ENCODE measurements around the gene CA6.
"Not testable (repeated sequence)": the region's sequence is repeated elsewhere in the genome, so short reads cannot be mapped to it uniquely, and the experiment has no call there.

Gene CA6

GRCh38 chr1:9004700-9005394, 59.2 kb downstream of the CA6 start:
- DNase-seq (ENCODE audit: low spot score) = peak; percentile 88

DNA sequence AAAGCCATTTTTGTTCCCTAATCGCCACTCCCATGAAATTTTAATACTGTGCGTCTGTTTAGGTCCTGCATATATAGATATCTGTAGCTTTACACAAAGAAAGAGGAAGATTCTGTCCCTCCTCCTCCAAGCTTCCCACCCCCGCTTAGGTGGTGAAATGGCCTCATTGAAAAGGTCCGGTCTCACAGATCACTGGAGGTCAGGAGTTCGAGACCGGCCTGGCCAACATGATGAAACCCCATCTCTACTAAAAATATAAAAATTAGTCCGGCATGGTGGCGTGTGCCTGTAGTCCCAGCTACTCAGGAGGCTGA, 59.7 kb downstream of the CA6 start:
- no peak for DNase-seq (ENCODE audit: low spot score)

DNA sequence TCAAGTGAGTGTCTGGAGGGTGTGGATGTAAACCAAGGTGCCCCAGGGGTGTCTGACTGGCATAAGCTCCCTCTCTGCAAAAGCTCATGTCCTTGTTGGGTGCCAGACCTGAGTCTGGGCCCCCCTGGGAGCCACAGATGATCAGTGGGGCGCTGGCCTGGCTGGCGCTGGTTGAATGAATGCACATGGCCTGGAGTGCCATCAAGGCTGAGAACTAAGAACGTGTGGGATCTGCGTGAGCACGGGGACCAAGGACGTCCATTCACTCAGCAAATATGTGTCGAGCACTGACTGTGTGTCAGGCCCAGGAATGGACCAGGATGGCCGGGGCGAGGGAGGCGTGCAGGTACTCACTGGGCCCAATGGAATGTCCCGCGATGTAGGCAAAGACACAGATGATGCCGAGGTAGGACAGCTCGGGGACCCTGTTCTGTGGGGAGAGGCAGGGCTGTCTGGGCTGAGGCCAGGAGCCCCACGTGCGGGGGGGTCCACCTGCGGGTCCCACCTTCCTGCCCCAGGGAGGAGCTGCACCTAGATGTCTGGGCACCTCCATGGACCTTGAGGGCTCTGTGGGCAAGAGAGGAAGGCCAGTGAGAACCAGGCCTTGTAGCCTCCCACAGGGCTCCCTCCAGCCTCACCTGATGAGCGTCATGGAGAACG, 61.4 kb downstream of the CA6 start:
- DNase-seq (ENCODE audit: low spot score) = no peak

- DNase-seq (ENCODE audit: low spot score) = no peak
Observed at GRCh38 chr1:9008236-9008635, 62.6 kb downstream of the CA6 start.

- peak; percentile 60 for DNase-seq (ENCODE audit: low spot score)
Observed at GRCh38 chr1:9009438-9010370, 64.0 kb downstream of the CA6 start.

- no peak for DNase-seq (ENCODE audit: low spot score)
Observed at GRCh38 chr1:9010781-9011323, 65.2 kb downstream of the CA6 start.

DNA sequence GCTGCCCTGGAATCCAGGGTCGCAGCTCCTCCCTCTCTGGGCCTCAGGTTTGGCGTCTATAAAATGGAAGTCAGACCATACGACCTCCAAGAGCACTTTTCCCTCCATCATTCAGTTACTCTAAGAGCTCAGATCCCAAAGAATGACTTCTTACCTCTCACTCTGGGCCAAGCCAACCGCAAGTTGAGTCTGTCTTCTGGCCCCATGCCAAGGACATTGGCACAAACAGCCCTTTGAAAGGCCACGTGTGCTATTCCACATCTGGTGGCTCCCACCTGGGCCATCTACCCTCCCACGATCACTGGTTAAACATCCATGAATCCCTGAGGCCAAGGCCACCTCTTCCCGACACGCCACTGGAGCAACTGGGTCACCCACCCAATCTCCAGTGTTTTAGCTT, 68.2 kb downstream of the CA6 start:
- no peak for DNase-seq (ENCODE audit: low spot score)

GRCh38 chr1:9014475-9015375, 69.1 kb downstream of the CA6 start:
- DNase-seq (ENCODE audit: low spot score) = no peak

DNA sequence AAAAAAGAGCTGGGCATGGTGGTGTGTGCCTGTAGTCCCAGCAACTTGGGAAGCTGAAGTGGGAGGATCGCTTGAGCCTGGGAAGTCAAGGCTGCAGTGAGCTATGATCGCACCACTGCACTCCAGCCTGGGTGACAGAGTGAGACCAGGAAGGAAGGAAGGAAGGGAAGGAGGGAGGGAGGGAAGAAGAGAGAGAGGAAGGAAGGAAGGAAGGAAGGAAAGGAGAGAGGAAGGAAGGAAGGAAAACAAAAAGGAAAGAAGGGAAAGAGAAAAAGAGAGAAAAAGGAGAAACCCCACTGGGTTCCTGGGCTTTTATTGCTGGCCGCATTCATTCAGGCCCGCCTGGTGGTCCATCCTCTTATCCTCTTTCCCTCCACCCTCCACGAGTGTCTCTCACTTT, 70.8 kb downstream of the CA6 start:
- DNase-seq (ENCODE audit: low spot score) = no peak

GRCh38 chr1:9018333-9018732, 72.7 kb downstream of the CA6 start:
- DNase-seq (ENCODE audit: low spot score) = no peak

- DNase-seq (ENCODE audit: low spot score) = no peak
Observed at GRCh38 chr1:9019896-9020295, 74.2 kb downstream of the CA6 start.

DNA sequence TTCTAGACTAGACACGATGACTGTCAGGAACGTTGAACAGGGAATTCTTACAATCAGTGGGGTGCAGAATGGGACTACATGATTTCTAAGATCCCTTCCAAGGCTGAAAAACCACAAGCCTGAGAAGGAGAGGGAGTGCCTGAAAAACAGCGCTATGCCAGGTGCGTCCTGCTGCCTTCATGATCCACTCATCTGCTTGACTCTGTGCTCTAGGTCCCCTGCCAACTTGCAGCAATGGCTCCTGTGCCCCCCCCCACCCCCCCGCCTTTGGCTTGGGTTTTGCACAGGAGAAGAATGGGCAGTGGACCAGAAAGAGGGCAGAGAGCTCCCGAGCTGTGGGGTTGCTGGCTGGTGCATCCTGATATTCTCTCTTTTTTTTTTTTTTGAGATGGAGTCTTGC, 74.6 kb downstream of the CA6 start:
- DNase-seq (ENCODE audit: low spot score) = no peak

GRCh38 chr1:9022026-9022738, 76.5 kb downstream of the CA6 start:
- DNase-seq (ENCODE audit: low spot score) = not testable (repeated sequence)

DNA sequence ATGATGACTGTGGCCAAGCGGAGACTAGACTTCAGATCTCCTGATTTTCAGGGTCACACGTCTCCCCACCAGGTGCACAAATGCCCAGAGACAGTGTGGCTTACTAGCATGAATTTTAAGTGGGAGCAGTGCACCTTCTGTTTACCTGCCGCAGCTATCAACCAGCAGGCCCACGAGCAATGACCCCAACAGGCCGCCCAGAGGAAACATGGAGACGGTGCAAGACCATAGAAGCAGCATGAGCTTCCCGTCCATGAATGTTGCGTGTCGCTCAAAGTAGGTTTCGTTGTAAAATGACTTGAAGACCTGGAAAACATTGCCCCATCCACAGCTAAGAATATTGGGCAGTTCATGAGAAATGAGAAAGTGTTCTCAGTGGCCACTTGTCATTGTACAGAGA, 77.1 kb downstream of the CA6 start:
- no peak for DNase-seq (ENCODE audit: low spot score)

Data from D341Med (cell line).